Right lobe of liver (tissue), 6 donors: Measurements from ENCODE around the gene RMP24. TPM values are rescaled to one million over a fixed set of nuclear protein-coding genes. Genes with fewer than 3 reads are reported as not detected.

Experiments
- ATAC-seq, 4 donors: fragments of 200-7000 bp; cut with Tn5 transposase; one replicate each; pipeline ENCODE4 v1.9.1; 2020; ENCODE audit warnings: mild to moderate bottlenecking in 4 of 4, moderate library complexity in 4 of 4
- DNase-seq, 3 donors: peaks; one replicate each; pipeline ENCODE4 v3.0.0-alpha.2; 2020
- H3K27ac ChIP-seq, 3 donors: fragments of 200-600 bp; one replicate each; pipeline ENCODE4 v1.8.0; 2022
- H3K27me3 ChIP-seq, 2 donors: fragments of 200-600 bp; one replicate each; pipeline ENCODE4 v1.8.0; 2022
- H3K36me3 ChIP-seq, 4 donors: fragments of 200-600 bp; sonication (generic) in 1 of 4; one replicate each; pipeline versions ENCODE4 v1.5.1 to v1.8.0; 2017 to 2022; ENCODE audit warnings: control low read depth in 1 of 4
- H3K4me1 ChIP-seq, 4 donors: fragments of 200-600 bp; sonication (generic) in 1 of 4; one replicate each; pipeline versions ENCODE4 v1.5.1 to v1.8.0; 2017 to 2022; ENCODE audit warnings: control low read depth in 1 of 4
- H3K4me3 ChIP-seq, 3 donors: fragments of 200-600 bp; one replicate each; pipeline ENCODE4 v1.8.0; 2022
- H3K9me3 ChIP-seq, 4 donors: fragments of 200-600 bp; sonication (generic) in 1 of 4; one replicate each; pipeline versions ENCODE4 v1.5.1 to v1.8.0; 2017 to 2022; ENCODE audit warnings: control low read depth in 1 of 4
- CTCF ChIP-seq, 4 donors: fragments of 200-600 bp in 3 of 4; fragments of 450-650 bp in 1 of 4; IDR thresholded peaks; one replicate each; pipeline versions ENCODE4 v1.5.1 to v1.8.0; 2016 to 2022; ENCODE audit warnings: antibody characterized with exemption in 4 of 4, mild to moderate bottlenecking in 2 of 4
- POLR2A ChIP-seq: fragments of 450-650 bp; IDR thresholded peaks from one replicate; pipeline ENCODE4 v1.6.1; 2017; ENCODE audit warnings: antibody characterized with exemption, mild to moderate bottlenecking
- WGBS: methylation state at CpG from one replicate; pipeline ENCODE4 v1.1.6; 2018; ENCODE audit warnings: low coverage, low lambda C conversion rate; ENCODE audit not compliant: insufficient coverage; ENCODE audit errors: missing lambda C conversion rate; 5-methylcytosine and 5-hydroxymethylcytosine counted together
- intact Hi-C, 2 donors: fragments of 100-400 bp; cut with DNase I; formaldehyde crosslinking; loops; one replicate each; pipeline versions ENCODE4 v1.11.2 to v1.14.1; 2022
- microRNA-seq, 2 donors: library from miRNA; unstranded; fragments of <30 nt; microRNA quantifications; one replicate each; pipeline ENCODE4, GENCODE V29; 2019 to 2020
- small RNA-seq, 2 experiments: library from RNA; depleted of rRNA; stranded (forward); fragments of <200 nt; gene quantifications; one replicate each; pipeline ENCODE3, GENCODE V24; 2016
- total RNA-seq, 6 experiments: library from RNA; depleted of rRNA in 2 of 6; stranded (reverse); fragments of >200 nt in 2 of 6; fragmentation: NEBNext Ultra II Directional in 3 of 6; extraction: Animal tissue kit (Norgen Biotek cat#: 25700) in 3 of 6; gene quantifications; one replicate each; pipeline versions ENCODE4 v1.1.0 to v1.2.4, GENCODE V29; 2016 to 2023
- donor health status: DM: no; HTN: yes; CAD: no.
- donor health status: DM: no; HTN: no; CAD: no.
- donor health status: DM: no; HTN: no; CAD: no.
- donor health status: DM: no; HTN: yes; CAD: no.
- donor health status: DM: no; HTN: yes; CAD: no.

Gene RMP24

GRCh38 chr18:36025025-36025424, 52.5 kb downstream of the RMP24 start:
- Histone ChIP-seq H3K4me1 (peaks cover 0 to 6% (median 0%) of the 10 kb centered on the region in 4 donors), H3K4me3 (no peak overlapping the region), H3K36me3 (peaks cover 0 to 7% (median 0%) of the 10 kb centered on the region in 4 donors), H3K27ac (no peak overlapping the region), H3K9me3 (no peaks in the 10 kb centered on the region), H3K27me3 (no peaks in the 10 kb centered on the region)
- no peak for TF ChIP-seq CTCF (IDR thresholded peaks at IDR 0.05)
- no peak for TF ChIP-seq POLR2A
- DNase-seq = no peak
- intact Hi-C loops = no loop called here
- 37% methylated on average over 1 of the region's 1 CpG for WGBS
- ATAC-seq = peak in 3 of 4 donors; percentile 21 to 74 (median 32)

DNA sequence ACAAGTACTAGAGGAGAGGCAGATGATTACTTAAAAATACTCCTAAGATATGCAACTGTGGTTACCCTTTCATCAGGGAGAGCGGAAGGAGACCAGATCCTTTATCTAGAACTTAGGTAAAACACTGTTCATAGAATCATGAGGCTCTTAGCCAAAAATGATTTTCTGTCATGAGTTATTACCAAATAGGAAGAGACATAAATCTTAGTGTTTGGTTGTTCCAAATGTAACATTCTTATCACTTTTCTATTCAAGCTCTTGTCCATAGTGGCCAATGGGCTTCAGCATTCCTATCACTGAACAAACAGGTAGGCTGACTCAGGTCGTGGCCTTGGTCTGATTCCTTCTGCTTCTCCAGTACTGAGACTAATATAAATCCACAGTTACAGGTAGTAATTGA, 56.4 kb downstream of the RMP24 start:
- TF ChIP-seq POLR2A = no peak
- no peak for TF ChIP-seq CTCF (IDR thresholded peaks at IDR 0.05)
- Histone ChIP-seq H3K36me3 (peaks cover 0 to 12% (median 3%) of the 10 kb centered on the region in 4 donors), H3K27ac (no peak overlapping the region), H3K9me3 (no peaks in the 10 kb centered on the region), H3K27me3 (no peaks in the 10 kb centered on the region), H3K4me3 (no peak overlapping the region), H3K4me1 (peaks cover 0 to 9% (median 0%) of the 10 kb centered on the region in 4 donors)
- intact Hi-C loops = no loop called here
- 60% methylated on average over 2 of the region's 2 CpGs for WGBS
- ATAC-seq = peak; percentile 76 to 93 (median 78)
- DNase-seq = no peak

Small RNA genes lying within 50 kb of the gene (microRNA-seq; reads per million reads assigned to microRNA genes)
- gene MIR3929 = 0 reads per million in 2 donors

Small RNA genes lying within 50 kb of the gene (small RNA-seq; reads per million reads assigned to genes)
- gene MIR3929 = 0 reads per million in 2 experiments

Other genes starting within 250 kb of the RMP24 start
- gene RPRD1A, start 94.9 kb downstream of the RMP24 start, total RNA-seq = 10 to 100 TPM; 14.4 to 28.6 (median 20.9) TPM
- 10 to 100 TPM in 2 of 6 experiments, 1 to 10 TPM in 4; 6.5 to 13.2 (median 8.7) TPM for gene SLC39A6, start 156.7 kb downstream of the RMP24 start, total RNA-seq
- 10 to 100 TPM; 26.9 to 58.7 (median 50.3) TPM for gene ELP2, start 157.2 kb downstream of the RMP24 start, total RNA-seq
- gene MOCOS, start 214.8 kb downstream of the RMP24 start, total RNA-seq = 10 to 100 TPM; 12.2 to 35.2 (median 25.2) TPM